HG02981 (cell line): Measurements from ENCODE around the gene DUSP5.
"Not testable (repeated sequence)": the region's sequence is repeated elsewhere in the genome, so short reads cannot be mapped to it uniquely, and the experiment has no call there.

Source experiments
- ATAC-seq: cut with Tn5 transposase; IDR thresholded peaks from one replicate; pipeline ENCODE4 v1.9.1; 2021; ENCODE audit warnings: mild to moderate bottlenecking, moderate library complexity; ENCODE audit not compliant: unreplicated experiment

DUSP5 gene

GRCh38 chr10:110497438-110498086 lies at the start of gene DUSP5:
DUSP5 (plus strand) TSS chr10:110497907; CDS start chr10:110498122, 215 bp downstream.
- peak; percentile 48 for ATAC-seq

GRCh38 chr10:110448682-110449418 lies 48.9 kb upstream of the DUSP5 start:
- peak; percentile 53 for ATAC-seq

- no peak for ATAC-seq
Measured at GRCh38 chr10:110455446-110455845, 42.3 kb upstream of the DUSP5 start.

GRCh38 chr10:110456046-110456445 lies 41.7 kb upstream of the DUSP5 start:
- ATAC-seq = no peak

GRCh38 chr10:110456523-110457091 lies 41.1 kb upstream of the DUSP5 start:
- ATAC-seq = no peak

- no peak for ATAC-seq
Measured at GRCh38 chr10:110457851-110458250, 39.9 kb upstream of the DUSP5 start.

- ATAC-seq = no peak
Measured at GRCh38 chr10:110458266-110458920, 39.3 kb upstream of the DUSP5 start.

- ATAC-seq = no peak
Measured at GRCh38 chr10:110459600-110459999, 38.1 kb upstream of the DUSP5 start.

- peak; percentile 34 for ATAC-seq
Measured at GRCh38 chr10:110460111-110460809, 37.4 kb upstream of the DUSP5 start.

- no peak for ATAC-seq
Measured at GRCh38 chr10:110461088-110461487, 36.6 kb upstream of the DUSP5 start.

- ATAC-seq = no peak
Measured at GRCh38 chr10:110461530-110461929, 36.2 kb upstream of the DUSP5 start.

- ATAC-seq = no peak
Measured at GRCh38 chr10:110462166-110463095, 35.3 kb upstream of the DUSP5 start.

GRCh38 chr10:110468258-110468657 lies 29.4 kb upstream of the DUSP5 start:
- ATAC-seq = not testable (repeated sequence)

GRCh38 chr10:110470541-110470940 lies 27.2 kb upstream of the DUSP5 start:
- not testable (repeated sequence) for ATAC-seq

GRCh38 chr10:110471566-110472139 lies 26.1 kb upstream of the DUSP5 start:
- ATAC-seq = no peak

GRCh38 chr10:110474017-110474416 lies 23.7 kb upstream of the DUSP5 start:
- ATAC-seq = no peak

GRCh38 chr10:110474826-110475225 lies 22.9 kb upstream of the DUSP5 start:
- ATAC-seq = no peak

- no peak for ATAC-seq
Measured at GRCh38 chr10:110475722-110476515, 21.8 kb upstream of the DUSP5 start.

- ATAC-seq = no peak
Measured at GRCh38 chr10:110479710-110480109, 18.0 kb upstream of the DUSP5 start.
